Central memory CD4-positive, alpha-beta T cell (primary cell): ENCODE data around the gene PRDX3.

Experiments used
- DNase-seq: peaks from one replicate; pipeline ENCODE4 v3.0.0; 2022
- total RNA-seq, 3 experiments: gene quantifications; one replicate each; lab custom pipeline; 2026; lab: John Stamatoyannopoulos, UW

Gene PRDX3
- 17.7 to 186 (median 56.0) reads per million in 3 experiments for total RNA-seq

DNA sequence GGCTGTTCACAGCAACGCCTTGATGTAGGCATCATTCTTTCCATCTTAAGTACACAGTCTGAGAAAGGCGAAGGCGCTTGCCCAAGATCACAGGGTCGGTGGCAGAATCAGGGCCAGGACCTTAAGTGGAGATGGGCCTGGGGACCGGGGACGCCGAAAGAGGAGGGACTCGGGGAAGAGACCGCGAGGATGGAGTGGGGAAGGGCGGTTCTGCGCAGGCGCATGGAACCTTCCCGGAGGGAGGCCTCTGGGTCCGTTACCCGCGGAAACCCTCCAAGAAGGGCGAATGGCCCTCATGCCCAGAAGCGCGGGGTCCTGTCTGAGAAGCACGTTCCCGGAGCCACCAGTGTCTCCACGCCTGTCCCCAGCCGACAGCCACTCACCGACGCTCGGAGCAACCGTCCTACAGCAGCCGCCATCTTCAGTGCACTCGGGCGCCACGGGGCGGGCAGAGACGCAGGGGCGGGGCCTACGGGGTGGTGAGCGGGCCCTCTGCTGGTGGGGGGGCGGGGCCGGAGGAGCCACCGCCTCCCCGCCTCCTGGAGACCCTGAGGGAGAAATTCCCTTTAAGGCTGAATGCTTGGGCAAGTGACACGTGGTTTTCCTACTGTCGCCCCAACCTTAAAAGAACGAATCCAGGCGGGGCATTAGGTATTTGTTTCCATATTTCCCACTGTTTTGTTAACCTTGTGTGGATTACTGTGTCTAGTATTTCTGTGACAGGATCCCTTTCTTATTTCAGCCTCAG, at the start of gene PRDX3:
PRDX3 (minus strand) TSS at position 441 of the 748 bp plus-strand sequence; CDS start at position 419, 22 bp downstream.
- peak; percentile 86 for DNase-seq

DNA sequence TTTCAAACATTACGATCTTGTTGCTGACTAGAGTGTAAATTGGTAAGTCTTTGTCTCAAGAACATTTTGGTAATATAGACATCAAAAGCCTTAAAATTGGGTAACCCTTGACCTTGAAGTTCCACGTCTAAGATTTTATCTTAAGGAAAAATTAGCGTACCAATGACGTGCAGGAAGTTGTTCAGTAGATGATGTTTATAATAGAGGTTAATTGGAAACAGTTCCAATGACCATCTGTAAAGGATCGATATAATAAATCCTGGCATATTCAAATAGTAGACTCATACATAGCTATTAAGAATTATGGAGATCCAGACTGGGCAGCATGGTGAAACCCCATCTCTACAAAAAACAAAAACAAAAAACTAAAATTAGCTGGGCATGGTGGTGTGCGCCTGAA, 49.2 kb upstream of the PRDX3 start:
- DNase-seq: no peak

- DNase-seq: no peak
Observed at GRCh38 chr10:119225083-119225658, 46.6 kb upstream of the PRDX3 start.

- DNase-seq: no peak
Observed at GRCh38 chr10:119222966-119223386, 44.4 kb upstream of the PRDX3 start.

- DNase-seq: no peak
Observed at GRCh38 chr10:119222537-119222936, 43.9 kb upstream of the PRDX3 start.

GRCh38 chr10:119221666-119222065, 43.1 kb upstream of the PRDX3 start:
- no peak for DNase-seq

GRCh38 chr10:119221201-119221600, 42.6 kb upstream of the PRDX3 start:
- DNase-seq: no peak

- DNase-seq: no peak
Observed at GRCh38 chr10:119219871-119220270, 41.3 kb upstream of the PRDX3 start.

GRCh38 chr10:119217991-119218490, 39.4 kb upstream of the PRDX3 start:
- DNase-seq: no peak

GRCh38 chr10:119217401-119217800, 38.8 kb upstream of the PRDX3 start:
- no peak for DNase-seq

DNA sequence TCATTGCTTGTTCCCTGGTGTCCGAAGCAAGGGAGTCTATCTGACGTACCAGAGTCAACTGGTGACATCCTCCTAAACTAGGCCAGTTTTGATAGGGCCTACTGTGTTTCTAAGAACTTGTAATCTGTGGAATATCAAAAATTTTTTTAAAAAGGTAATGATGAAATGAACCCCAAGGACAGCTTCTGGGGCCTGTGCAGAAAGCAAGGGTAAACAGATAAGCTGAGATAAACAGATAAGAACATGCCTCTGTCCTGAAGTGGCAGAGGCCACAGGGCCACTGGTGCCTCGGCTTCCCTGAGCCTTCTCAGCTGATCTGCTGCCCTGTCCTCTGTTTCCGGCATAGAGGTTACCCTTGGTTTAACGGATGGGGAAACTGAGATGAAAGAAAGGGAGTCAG, 37.5 kb upstream of the PRDX3 start:
- no peak for DNase-seq

DNA sequence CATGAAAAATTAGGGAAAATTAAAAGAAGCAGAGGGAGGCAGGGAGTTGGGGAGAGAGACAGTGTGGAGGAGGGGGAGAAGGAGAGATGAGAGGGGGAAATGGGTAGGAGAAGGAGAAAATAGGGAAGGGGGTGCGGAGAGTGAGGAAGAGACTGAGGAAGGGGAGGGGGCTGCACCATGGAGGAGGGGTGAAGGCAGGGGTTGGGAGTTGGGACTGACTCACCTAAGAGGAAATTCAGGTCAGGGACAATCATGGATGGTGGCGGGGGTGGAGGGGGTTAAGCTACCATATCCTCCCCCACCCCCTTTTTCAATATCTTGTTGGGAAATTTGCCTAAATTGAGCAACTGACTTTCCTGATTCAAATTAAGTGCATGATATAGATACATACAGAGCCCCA, 36.8 kb upstream of the PRDX3 start:
- DNase-seq: no peak

DNA sequence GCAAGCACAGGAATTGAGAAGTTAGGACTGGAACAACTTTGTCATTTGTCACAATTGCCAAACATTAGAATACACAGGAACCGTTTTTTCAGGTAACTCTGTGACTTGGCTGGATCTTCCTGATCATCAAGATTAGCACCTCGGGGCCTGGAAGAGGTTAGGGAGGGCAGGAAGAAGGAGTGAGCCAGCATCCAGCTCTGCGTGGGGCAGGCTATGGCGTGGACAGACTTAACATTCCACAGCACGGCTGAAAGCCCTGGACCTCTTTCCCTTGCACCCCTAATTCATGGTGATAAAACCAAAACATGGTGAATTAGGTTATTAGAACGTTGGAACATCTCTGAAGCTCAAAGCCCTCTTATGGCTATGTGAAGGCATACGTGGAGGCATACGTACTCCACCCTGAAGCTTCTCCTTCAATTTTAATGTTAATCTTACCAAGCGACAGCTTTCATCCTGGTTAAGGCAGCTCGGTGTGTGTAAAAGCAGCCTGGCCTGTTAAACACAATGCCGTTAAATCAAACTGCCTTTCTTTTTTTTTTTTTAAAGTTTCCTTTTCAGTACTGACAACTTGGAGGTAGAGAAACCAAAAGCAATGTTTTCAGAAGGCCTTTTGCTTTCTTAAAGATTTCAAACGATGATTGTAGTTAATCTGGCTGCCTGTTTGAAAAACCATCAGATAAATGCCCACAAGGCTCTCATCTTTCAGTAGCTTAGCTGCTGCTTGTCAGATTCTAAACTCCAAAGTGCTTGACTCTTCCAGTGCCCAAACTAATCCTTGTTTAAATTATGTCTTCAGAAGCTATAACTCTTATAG, 33.2 kb upstream of the PRDX3 start:
- peak; percentile 55 for DNase-seq

GRCh38 chr10:119211176-119211575, 32.6 kb upstream of the PRDX3 start:
- no peak for DNase-seq

DNA sequence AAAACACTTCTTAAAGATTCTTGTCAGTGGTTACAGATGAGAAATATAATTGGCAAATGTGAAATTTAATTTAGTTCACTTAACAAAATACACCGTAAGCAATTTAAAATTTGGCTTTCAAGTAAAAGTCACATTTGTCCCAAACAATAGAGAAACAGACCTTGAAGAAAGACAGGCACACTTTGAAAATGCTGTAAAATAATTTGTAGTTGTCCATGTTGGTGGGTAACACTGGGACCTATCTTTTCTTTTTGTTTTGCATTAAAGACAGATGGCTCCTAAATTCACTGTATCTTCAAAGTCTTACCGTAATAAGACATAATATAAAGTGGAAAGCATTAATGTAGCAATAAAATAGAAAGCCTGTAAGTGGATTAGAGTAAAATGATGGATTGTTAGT, 32.0 kb upstream of the PRDX3 start:
- DNase-seq: no peak

GRCh38 chr10:119209736-119210355, 31.2 kb upstream of the PRDX3 start:
- DNase-seq: no peak

- DNase-seq: peak; percentile 58
Observed at GRCh38 chr10:119209035-119209735, 30.6 kb upstream of the PRDX3 start.

- no peak for DNase-seq
Observed at GRCh38 chr10:119208553-119208940, 29.9 kb upstream of the PRDX3 start.

- peak; percentile 10 for DNase-seq
Observed at GRCh38 chr10:119207713-119208552, 29.3 kb upstream of the PRDX3 start.

GRCh38 chr10:119207366-119207666, 28.7 kb upstream of the PRDX3 start, which contains the start of gene GRK5:
Gene GRK5, plus strand, starts transcription at chr10:119207571. Its CDS starts 347 bp downstream, at chr10:119207918.
- peak; percentile 99 for DNase-seq

DNA sequence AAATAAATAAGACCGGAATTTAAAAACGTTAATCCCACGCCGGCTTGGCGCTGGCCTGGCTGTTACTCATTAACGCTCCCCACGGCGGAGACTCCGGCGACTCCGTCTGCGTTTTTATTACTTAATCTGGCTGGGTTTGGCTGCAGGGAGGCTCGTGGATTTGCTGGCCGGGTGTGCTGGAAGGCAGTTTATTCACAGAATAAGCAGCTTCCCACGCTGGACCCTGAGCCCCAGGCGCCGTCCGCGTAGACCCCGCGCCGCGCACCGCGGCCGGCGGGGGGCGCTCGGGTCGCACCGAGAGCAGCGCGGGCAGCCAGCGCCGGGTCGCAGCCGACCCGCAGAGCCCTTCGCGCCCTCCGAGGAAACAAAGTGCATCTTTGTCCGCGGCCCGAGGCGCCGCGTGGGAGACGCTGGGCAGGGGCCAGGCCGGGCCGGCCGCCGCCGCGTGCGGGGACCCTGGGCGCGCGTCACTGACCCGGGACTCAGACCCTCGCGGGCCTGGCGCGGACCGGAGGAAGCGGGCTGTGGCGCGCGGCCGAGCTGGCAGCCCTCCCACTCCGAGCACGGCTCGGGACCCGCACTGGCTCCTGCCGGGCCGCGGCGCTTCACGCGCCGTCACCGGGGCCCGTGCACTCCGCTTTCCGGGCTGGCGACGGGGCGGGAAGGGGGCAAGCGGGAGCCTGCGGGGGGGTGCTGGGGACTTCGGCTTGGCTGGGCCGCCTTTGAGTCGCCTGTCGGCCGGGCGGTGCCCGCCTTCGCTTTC, 28.2 kb upstream of the PRDX3 start:
- DNase-seq: peak; percentile 67
